Activated T-helper 2 cell treated with anti-CD3 and anti-CD28 coated beads, Interferon-gamma antibody, Interleukin-2, Interleukin-4, amounts not matched to agents 10 μg/mL and 5 μg/mL and 100 μg/mL, durations not matched to agents 14 hours and 24 hours and 36 hours (primary cell): Measurements from ENCODE around the gene CD160. TPM values are rescaled to one million over a fixed set of nuclear protein-coding genes. Genes with fewer than 3 reads are reported as not detected.

Experiments used
- DNase-seq: peaks from one replicate; pipeline ENCODE4 v3.0.0; 2021; ENCODE audit warnings: low spot score
- H3K27ac Mint-ChIP-seq: one replicate; pipeline ENCODE4 v1.8.0; 2021; ENCODE audit warnings: mixed read lengths
- H3K27me3 Mint-ChIP-seq: one replicate; pipeline ENCODE4 v1.8.0; 2021; ENCODE audit warnings: low read depth, mixed read lengths
- H3K36me3 Mint-ChIP-seq: one replicate; pipeline ENCODE4 v1.8.0; 2021; ENCODE audit warnings: low read depth, mixed read lengths
- H3K4me1 Mint-ChIP-seq: one replicate; pipeline ENCODE4 v1.8.0; 2021; ENCODE audit warnings: low read depth, mixed read lengths
- H3K4me3 Mint-ChIP-seq: one replicate; pipeline ENCODE4 v1.8.0; 2021; ENCODE audit warnings: low read depth, mild to moderate bottlenecking, moderate library complexity, mixed read lengths
- H3K9me3 Mint-ChIP-seq: one replicate; pipeline ENCODE4 v1.8.0; 2021; ENCODE audit warnings: mixed read lengths
- intact Hi-C: fragments of 100-400 bp; cut with micrococcal nuclease; formaldehyde crosslinking; loops from one replicate; pipeline ENCODE4 v1.15.1; 2023
- total RNA-seq: library from RNA; stranded (reverse); gene quantifications from 2 replicates; pipeline ENCODE4 v1.2.3, GENCODE V29; 2022

CD160 gene
- total RNA-seq, 1 donor from 2014 or later, result not detected

GRCh38 chr1:145696630-145696960 lies 22.7 kb upstream of the CD160 start:
- no peaks in the 10 kb centered on the region for H3K36me3 Mint-ChIP-seq
- H3K27ac Mint-ChIP-seq, result no peak overlapping the region

GRCh38 chr1:145701306-145701862 lies 17.9 kb upstream of the CD160 start:
- H3K4me1 Mint-ChIP-seq, result no peaks in the 10 kb centered on the region
- no peaks in the 10 kb centered on the region for H3K36me3 Mint-ChIP-seq
- peaks cover 31% of the 10 kb centered on the region for H3K27me3 Mint-ChIP-seq

More at GRCh38 chr1:145696630-145696960, 22.7 kb upstream of the CD160 start:
- H3K27me3 Mint-ChIP-seq, result peaks cover 18% of the 10 kb centered on the region
- intact Hi-C loops, result no loop called here
- no peak overlapping the region for H3K4me3 Mint-ChIP-seq
- no peaks in the 10 kb centered on the region for H3K9me3 Mint-ChIP-seq
- no peaks in the 10 kb centered on the region for H3K4me1 Mint-ChIP-seq
- no peak for DNase-seq

GRCh38 chr1:145702052-145702451 lies 17.2 kb upstream of the CD160 start:
- Mint-ChIP-seq H3K9me3 (no peaks in the 10 kb centered on the region), H3K4me3 (no peak overlapping the region), H3K36me3 (no peaks in the 10 kb centered on the region), H3K4me1 (no peaks in the 10 kb centered on the region), H3K27ac (no peak overlapping the region), H3K27me3 (peaks cover 31% of the 10 kb centered on the region)
- intact Hi-C loops, result no loop called here
- no peak for DNase-seq

More at GRCh38 chr1:145701306-145701862, 17.9 kb upstream of the CD160 start:
- no peak for DNase-seq
- Mint-ChIP-seq H3K27ac (no peak overlapping the region), H3K4me3 (no peak overlapping the region), H3K9me3 (no peaks in the 10 kb centered on the region)
- intact Hi-C loops, result no loop called here

- DNase-seq, result no peak
- intact Hi-C loops, result no loop called here
- Mint-ChIP-seq H3K4me3 (no peak overlapping the region), H3K9me3 (no peaks in the 10 kb centered on the region), H3K4me1 (no peaks in the 10 kb centered on the region), H3K27ac (no peak overlapping the region), H3K27me3 (peaks cover 28% of the 10 kb centered on the region), H3K36me3 (no peaks in the 10 kb centered on the region)
Measured at GRCh38 chr1:145702826-145703225, 16.5 kb upstream of the CD160 start.

GRCh38 chr1:145705622-145706021 lies 13.7 kb upstream of the CD160 start:
- Mint-ChIP-seq H3K36me3 (no peaks in the 10 kb centered on the region), H3K27me3 (peaks cover 26% of the 10 kb centered on the region), H3K27ac (no peak overlapping the region), H3K4me3 (no peak overlapping the region), H3K9me3 (no peaks in the 10 kb centered on the region), H3K4me1 (peaks cover 4% of the 10 kb centered on the region)
- DNase-seq, result no peak
- intact Hi-C loops, result no loop called here

- Mint-ChIP-seq H3K27me3 (peaks cover 23% of the 10 kb centered on the region), H3K27ac (no peak overlapping the region), H3K4me1 (peaks cover 4% of the 10 kb centered on the region), H3K36me3 (no peaks in the 10 kb centered on the region), H3K9me3 (no peaks in the 10 kb centered on the region), H3K4me3 (no peak overlapping the region)
- no peak for DNase-seq
- intact Hi-C loops, result no loop called here
Measured at GRCh38 chr1:145706086-145706664, 13.1 kb upstream of the CD160 start.

GRCh38 chr1:145707183-145707867 lies 12.0 kb upstream of the CD160 start, which contains the start of gene PDZK1:
Gene PDZK1 (minus strand): TSS chr1:145707368. CDS start chr1:145688021, 19,347 bp downstream.
- Mint-ChIP-seq H3K4me1 (peaks cover 4% of the 10 kb centered on the region), H3K27me3 (peaks cover 21% of the 10 kb centered on the region), H3K27ac (no peak within 1 kb of the TSS), H3K36me3 (no peaks in the 10 kb centered on the region), H3K4me3 (no peak within 1 kb of the TSS), H3K9me3 (no peaks in the 10 kb centered on the region)
- intact Hi-C loops, result no loop called here
- no peak for DNase-seq

GRCh38 chr1:145708063-145708462 lies 11.2 kb upstream of the CD160 start:
- Mint-ChIP-seq H3K27me3 (peaks cover 21% of the 10 kb centered on the region), H3K27ac (no peak overlapping the region)
- DNase-seq, result no peak

GRCh38 chr1:145710291-145711027 lies 8.8 kb upstream of the CD160 start:
- intact Hi-C loops, result no loop called here
- H3K27me3 Mint-ChIP-seq, result peaks cover 10% of the 10 kb centered on the region
- H3K4me3 Mint-ChIP-seq, result no peak overlapping the region
- H3K36me3 Mint-ChIP-seq, result no peaks in the 10 kb centered on the region
- DNase-seq, result no peak
- no peaks in the 10 kb centered on the region for H3K9me3 Mint-ChIP-seq
- peaks cover 4% of the 10 kb centered on the region for H3K4me1 Mint-ChIP-seq
- no peak overlapping the region for H3K27ac Mint-ChIP-seq

More at GRCh38 chr1:145708063-145708462, 11.2 kb upstream of the CD160 start:
- Mint-ChIP-seq H3K4me1 (peaks cover 4% of the 10 kb centered on the region), H3K9me3 (no peaks in the 10 kb centered on the region), H3K36me3 (no peaks in the 10 kb centered on the region), H3K4me3 (no peak overlapping the region)
- intact Hi-C loops, result no loop called here

GRCh38 chr1:145711213-145711651 lies 8.1 kb upstream of the CD160 start:
- Mint-ChIP-seq H3K9me3 (no peaks in the 10 kb centered on the region), H3K4me3 (no peak overlapping the region), H3K27me3 (peaks cover 8% of the 10 kb centered on the region), H3K36me3 (no peaks in the 10 kb centered on the region), H3K27ac (no peak overlapping the region), H3K4me1 (peaks cover 4% of the 10 kb centered on the region)
- no peak for DNase-seq
- intact Hi-C loops, result no loop called here

GRCh38 chr1:145714524-145715111 lies 4.7 kb upstream of the CD160 start:
- H3K27me3 Mint-ChIP-seq, result peaks cover 3% of the 10 kb centered on the region
- no peaks in the 10 kb centered on the region for H3K36me3 Mint-ChIP-seq
- H3K9me3 Mint-ChIP-seq, result no peaks in the 10 kb centered on the region
- H3K4me3 Mint-ChIP-seq, result no peak overlapping the region
- intact Hi-C loops, result no loop called here
- no peak for DNase-seq
- H3K27ac Mint-ChIP-seq, result no peak overlapping the region
- peaks cover 14% of the 10 kb centered on the region for H3K4me1 Mint-ChIP-seq

GRCh38 chr1:145716641-145717345 lies 2.5 kb upstream of the CD160 start:
- no peak for DNase-seq
- H3K4me3 Mint-ChIP-seq, result no peak overlapping the region

More at GRCh38 chr1:145716641-145717345, 2.5 kb upstream of the CD160 start:
- H3K4me1 Mint-ChIP-seq, result peaks cover 27% of the 10 kb centered on the region
- intact Hi-C loops, result no loop called here
- peaks cover 14% of the 10 kb centered on the region for H3K27me3 Mint-ChIP-seq
- H3K9me3 Mint-ChIP-seq, result no peaks in the 10 kb centered on the region
- H3K36me3 Mint-ChIP-seq, result no peaks in the 10 kb centered on the region
- H3K27ac Mint-ChIP-seq, result no peak overlapping the region
